HG03378 (cell line): ENCODE results near the gene ASIC2.

Experiments used
- ATAC-seq: cut with Tn5 transposase; IDR thresholded peaks from one replicate; pipeline ENCODE4 v1.9.1; 2021; ENCODE audit warnings: mild to moderate bottlenecking, moderate library complexity; ENCODE audit not compliant: unreplicated experiment

The ASIC2 gene

DNA sequence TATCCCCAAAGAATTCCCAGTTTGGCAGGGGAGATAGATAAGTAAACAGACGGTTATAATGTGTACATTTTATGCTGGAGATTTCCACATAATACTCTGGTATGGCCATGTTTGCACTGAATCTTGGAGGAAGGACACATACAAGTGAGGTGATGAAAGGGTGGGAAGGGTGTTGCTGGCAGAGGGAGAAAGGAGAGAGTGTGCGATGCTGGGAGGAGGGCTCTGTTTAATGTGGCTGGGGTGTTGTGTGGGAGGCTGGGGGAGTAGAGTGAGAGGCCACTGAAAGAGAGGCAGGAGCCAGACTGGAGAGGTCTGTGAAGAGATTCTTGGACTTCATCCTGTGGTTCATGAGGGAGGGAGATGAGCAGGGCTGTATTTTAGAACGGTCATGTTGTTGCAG is 213.9 kb downstream of the ASIC2 start:
- no peak for ATAC-seq

GRCh38 chr17:33076979-33077378 is 216.1 kb downstream of the ASIC2 start:
- no peak for ATAC-seq

- ATAC-seq: no peak
Measured at GRCh38 chr17:33073416-33073815, 219.7 kb downstream of the ASIC2 start.

- no peak for ATAC-seq
Measured at GRCh38 chr17:33072421-33073161, 220.5 kb downstream of the ASIC2 start.

DNA sequence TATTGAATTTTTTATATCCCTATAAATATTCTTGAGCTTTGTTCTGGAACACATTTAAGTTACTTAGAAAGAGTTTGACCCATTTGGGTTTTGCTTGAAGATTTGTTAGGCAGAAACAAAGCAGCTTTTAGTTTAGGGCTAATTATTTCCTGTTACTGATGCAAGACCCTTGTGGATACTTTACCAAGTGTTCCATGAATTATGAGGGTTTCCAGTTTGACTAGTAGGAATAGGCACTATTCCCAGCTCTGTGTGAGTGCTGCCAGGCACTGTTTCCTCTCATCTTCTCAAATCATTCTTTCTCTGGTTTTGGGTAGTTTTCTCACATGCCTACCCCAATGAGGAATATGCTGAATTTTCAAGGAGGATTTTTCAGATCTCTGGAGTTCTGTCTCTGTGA is 221.4 kb downstream of the ASIC2 start:
- ATAC-seq: no peak

- no peak for ATAC-seq
Measured at GRCh38 chr17:33057564-33057963, 235.5 kb downstream of the ASIC2 start.

DNA sequence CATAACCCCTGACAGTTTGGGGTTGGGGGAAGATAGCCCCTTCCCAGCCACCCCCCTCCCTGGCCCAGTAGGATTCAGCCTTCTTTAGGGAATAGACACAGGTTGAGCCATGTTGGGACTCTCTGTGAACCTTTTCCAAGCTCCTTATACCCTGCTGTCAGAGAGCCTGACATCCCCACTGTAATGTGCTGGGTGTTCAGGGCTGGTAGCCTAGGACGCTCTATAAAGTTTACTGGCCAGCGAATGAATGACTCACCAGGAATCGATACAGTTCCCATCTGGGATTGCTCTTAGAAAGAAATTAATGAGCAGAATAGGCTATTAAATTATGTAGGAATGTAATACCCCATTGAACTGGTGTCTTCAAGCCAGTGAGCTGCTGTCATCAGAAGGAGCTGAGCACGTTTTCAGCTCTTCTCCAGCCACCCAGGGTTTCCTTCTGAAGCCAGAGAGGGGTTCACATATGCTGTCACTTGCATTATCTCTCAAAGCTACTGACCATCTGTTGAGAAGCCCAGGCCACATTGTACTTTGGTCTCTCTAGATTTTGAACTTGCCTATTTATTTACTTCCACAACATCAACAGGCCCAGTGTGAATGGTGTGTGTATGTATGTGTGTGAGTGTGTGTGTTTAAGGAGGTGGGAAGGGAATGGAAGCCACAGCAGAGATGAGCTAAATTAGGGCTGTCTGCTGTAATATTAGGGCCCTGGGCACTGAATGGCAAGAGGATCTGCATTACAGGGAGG is 236.5 kb downstream of the ASIC2 start:
- ATAC-seq: no peak

DNA sequence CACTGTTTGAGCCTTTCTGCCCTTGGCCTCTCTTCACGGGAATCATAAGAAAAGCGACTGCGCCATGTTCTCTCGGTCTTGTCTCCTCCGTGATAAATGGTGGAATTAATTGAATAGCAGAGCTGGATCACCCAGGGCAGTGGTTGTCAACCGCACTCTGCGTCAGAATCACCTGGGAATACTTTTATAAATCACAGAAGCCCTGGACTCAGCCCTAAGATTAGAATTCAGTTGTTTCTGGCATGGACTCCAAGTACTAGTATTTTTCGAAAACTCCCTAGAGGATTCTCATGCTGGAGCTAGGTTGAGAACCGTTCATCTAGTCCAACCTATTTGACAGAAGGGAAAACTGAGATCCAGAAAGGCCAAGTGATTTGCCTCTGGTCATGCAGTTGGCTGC is 237.3 kb downstream of the ASIC2 start:
- ATAC-seq: no peak

- no peak for ATAC-seq
Measured at GRCh38 chr17:33055171-33055611, 237.9 kb downstream of the ASIC2 start.

DNA sequence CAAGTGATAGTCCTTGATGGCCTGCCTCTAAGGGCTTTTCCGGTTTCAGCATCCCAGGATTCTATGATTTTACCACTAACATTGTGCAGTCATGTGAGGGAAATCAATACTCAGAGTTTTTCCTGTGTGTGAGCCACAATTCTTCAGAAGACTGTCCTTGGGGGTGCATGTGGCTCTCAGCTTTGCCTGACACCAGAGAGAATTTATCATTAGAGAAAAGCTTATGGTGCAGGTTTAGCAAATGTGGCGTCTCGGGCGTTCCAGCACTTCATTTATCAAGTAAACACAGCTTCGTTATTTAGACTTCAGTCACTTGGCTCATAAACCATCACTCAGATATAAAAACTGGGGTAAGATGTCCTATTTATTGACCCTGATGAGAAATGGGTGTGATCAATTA is 238.7 kb downstream of the ASIC2 start:
- ATAC-seq: no peak

GRCh38 chr17:33053676-33054075 is 239.4 kb downstream of the ASIC2 start:
- no peak for ATAC-seq

DNA sequence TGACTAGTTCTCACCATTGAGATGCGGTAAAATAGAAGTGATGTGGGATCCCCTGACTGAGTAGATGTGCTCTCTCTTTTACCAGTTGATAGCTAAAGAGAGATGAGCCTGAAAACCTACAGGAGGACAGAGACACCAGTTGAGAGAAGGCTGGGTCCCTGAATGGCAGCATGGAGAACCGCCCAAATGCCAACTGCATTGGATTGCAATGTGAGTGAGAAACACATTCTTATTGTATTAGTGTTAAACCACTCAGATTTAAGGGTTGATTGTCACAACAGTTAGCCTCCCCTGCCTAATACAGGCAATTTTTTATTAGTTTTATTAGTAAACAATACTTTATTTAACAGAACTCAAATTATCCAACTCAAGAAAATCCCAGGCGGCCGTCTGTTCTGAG is 240.2 kb downstream of the ASIC2 start:
- no peak for ATAC-seq

GRCh38 chr17:33050611-33051140 is 242.4 kb downstream of the ASIC2 start:
- ATAC-seq: no peak

GRCh38 chr17:33049781-33050414 is 243.2 kb downstream of the ASIC2 start:
- no peak for ATAC-seq

- ATAC-seq: no peak
Measured at GRCh38 chr17:33046361-33047255, 246.5 kb downstream of the ASIC2 start.

DNA sequence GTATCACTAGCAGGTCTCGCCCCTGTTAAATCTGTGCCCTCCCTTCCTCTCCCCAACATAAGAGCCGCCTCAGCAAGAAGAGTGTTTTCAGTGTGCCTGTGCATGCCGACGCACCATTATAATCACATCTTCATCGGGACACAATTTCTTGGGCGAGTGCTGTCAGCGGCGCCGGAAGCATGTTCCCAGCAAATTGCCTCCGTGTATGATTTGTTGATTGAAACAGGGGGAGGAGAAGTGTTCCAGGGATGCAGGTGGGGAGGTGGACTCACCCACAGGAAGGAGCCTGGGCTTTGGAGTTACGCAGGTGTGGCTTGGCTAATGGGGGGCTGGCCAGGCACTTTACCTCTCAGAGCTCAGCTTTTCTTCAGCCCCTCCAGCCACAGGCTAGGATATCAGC is 247.9 kb downstream of the ASIC2 start:
- no peak for ATAC-seq

DNA sequence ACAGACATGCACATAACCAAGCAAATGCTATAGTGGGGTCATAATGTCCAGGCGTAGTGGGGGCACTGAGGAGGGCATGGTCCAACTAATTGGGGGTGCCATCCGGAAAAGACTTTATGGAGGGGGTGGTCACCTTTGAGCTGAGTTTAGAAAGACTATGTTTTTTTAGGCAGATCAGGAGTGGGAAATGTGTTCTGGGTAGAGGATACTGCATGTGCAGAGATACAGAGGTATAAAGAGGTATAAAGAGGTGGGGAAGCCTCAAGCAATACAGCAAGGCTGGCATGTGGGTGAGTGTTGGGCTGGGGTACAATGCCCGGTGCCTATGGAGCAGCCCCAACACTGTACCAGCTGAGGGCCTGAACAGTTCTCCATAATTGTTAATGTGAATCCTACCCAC is 248.3 kb downstream of the ASIC2 start:
- no peak for ATAC-seq

DNA sequence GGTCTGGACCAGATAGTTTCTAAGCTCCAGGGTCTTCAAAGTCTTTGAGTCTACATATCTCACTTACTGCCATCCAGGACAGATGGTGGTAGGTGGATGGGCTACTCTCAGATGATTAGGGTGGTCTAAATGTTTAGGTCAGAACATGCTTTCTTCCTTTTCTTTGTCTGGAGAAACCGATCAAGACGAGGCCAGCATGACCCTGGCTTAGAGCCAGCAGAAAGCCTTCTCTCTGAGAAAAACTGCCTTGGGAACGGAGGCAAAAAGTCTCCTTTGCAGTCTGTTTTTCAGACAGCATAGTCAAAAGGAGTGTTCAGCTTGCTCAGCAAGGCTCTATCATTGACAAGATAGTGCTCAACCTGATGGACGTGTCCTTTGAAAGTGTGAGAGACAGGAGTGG is 252.6 kb downstream of the ASIC2 start:
- no peak for ATAC-seq

DNA sequence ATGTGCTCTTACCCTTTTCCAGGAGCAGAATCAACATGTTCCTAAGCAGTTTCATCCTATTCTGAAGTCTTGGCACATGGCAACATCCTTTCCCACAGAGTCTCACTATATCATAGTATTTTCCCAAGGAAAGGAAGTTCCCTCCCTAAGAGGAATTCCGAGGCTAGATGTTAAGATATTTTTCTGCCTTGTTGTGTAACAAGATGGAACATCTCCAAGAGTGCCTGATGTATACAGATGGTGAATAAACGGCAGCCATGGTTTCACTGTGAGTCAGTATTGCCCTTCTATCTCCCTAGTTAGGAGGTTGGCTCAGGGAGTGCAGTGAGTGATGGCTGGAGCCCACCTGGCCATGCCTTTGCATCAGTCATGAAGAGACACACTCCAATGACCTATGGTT is 253.2 kb downstream of the ASIC2 start:
- no peak for ATAC-seq

GRCh38 chr17:33038740-33039139 is 254.4 kb downstream of the ASIC2 start:
- no peak for ATAC-seq

DNA sequence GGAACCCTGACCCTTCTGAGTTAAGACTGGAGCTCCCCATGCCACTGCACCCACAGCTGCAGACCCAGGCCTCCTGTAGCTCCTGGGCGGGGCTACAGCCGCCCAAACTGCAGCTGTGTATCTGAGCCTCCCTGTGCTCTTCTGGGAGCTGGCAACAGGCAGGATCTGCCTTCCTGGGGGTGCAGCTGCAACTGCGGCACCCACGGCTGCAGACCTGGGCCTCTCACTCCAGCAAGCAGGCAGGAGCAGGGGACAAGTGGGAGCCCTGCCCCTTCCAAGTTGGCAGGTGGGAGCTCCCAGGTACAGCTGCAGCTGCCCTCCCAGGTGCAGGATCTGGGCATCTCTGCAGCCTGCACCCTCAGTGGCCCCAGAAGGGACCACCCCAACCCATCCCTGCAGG is 259.9 kb downstream of the ASIC2 start:
- no peak for ATAC-seq
